GM12875 (cell line): ENCODE measurements around the gene TMEM87B.

Experiments
- H3K4me3 ChIP-seq: one replicate; pipeline ENCODE4 v1.5.1; 2011; ENCODE audit warnings: low read depth, low read length, control low read depth
- TF ChIP-seq, protein P1 (sequence below): IDR thresholded peaks from 2 replicates; pipeline ENCODE4 v1.5.1; 2011; ENCODE audit warnings: low read depth, mild to moderate bottlenecking, control low read depth, inconsistent platforms, low read length, moderate library complexity, borderline replicate concordance; ENCODE audit not compliant: insufficient read depth

Gene TMEM87B

DNA sequence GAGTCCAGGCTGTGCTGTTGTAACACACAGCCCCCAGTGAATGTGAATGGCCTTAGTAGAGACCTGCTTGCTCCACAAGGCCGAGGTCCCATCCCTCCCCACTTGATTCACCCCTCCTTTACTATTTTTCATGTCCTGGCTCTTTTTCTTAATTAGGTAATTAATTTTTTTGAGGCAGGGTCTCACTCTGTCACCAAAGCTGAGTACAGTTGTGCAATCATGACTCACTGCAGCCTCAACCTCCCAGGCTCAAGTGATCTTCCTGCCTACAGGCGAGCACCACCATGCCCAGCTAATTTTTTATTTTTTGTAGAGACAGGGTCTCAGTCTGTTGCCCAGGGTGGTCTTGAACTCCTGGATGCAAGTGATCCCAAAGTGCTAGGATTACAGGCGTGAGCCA is 102.4 kb downstream of the TMEM87B start:
- no peak overlapping the region for H3K4me3 ChIP-seq
- TF ChIP-seq, protein P1, sequence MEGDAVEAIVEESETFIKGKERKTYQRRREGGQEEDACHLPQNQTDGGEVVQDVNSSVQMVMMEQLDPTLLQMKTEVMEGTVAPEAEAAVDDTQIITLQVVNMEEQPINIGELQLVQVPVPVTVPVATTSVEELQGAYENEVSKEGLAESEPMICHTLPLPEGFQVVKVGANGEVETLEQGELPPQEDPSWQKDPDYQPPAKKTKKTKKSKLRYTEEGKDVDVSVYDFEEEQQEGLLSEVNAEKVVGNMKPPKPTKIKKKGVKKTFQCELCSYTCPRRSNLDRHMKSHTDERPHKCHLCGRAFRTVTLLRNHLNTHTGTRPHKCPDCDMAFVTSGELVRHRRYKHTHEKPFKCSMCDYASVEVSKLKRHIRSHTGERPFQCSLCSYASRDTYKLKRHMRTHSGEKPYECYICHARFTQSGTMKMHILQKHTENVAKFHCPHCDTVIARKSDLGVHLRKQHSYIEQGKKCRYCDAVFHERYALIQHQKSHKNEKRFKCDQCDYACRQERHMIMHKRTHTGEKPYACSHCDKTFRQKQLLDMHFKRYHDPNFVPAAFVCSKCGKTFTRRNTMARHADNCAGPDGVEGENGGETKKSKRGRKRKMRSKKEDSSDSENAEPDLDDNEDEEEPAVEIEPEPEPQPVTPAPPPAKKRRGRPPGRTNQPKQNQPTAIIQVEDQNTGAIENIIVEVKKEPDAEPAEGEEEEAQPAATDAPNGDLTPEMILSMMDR = no peak

DNA sequence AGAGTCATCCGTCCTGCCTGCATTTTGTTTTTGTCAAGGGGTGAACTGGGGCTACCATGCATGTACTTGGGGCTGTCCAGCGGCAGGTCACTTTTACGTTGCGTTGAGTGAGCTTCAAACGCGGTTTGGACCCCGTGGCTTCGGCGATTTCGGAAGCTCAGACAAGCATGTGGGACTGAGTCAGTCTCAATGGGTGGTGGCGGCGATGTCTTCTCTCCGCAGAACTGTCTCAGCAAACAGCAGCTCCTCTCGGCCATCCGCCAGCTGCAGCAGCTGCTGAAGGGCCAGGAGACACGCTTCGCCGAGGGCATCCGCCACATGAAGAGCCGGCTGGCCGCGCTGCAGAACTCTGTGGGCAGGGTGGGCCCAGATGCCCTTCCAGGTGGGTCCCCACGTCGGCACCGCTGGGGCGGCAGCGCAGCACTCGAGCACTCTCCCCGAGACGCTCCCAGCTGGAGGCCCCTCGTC is 104.4 kb downstream of the TMEM87B start:
- H3K4me3 ChIP-seq = no peak overlapping the region
- TF ChIP-seq, protein P1 = no peak

DNA sequence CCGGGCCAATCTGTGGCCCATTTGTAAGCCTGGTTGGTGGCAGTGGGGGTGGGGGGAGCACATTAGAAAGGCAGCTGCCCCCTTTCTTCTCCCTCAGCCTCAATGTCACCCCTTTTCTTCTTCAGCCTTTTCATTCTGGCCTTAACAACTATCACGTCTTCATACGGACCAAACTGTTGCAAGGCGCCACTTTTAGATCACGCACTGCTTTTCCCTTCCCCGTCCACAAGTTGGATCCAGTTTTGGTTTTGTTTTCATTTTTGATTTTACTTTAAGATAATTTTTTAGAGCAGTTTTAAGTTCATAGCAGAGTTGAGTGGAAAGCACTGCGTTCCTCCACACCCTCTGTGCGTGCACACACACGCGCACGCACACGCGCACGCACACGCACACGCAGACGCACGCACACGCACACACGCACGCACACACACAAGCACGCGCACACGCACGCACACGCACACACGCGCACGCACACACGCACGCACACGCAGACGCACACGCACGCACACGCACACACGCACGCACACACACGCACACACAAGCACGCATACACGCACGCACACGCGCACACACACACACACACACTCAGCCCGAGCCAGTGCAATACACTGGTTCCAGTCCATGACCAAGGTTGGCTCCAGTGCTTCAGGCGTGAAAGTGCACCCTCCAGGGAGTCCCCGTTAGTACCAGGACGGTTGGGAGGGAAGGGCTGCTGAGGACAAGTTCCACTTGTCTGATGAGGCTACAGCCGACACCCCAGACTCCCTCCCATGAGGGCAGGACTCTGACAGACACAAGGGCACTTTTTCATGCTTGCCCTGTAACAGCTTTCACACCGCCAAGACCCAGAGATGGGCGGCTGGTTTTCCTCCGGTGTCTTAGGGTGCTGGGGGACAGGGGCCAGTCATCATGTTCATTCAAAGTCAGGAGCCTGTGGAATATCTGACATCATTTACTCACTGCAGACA is 105.5 kb downstream of the TMEM87B start:
- H3K4me3 ChIP-seq = no peak overlapping the region
- TF ChIP-seq, protein P1 = no peak

DNA sequence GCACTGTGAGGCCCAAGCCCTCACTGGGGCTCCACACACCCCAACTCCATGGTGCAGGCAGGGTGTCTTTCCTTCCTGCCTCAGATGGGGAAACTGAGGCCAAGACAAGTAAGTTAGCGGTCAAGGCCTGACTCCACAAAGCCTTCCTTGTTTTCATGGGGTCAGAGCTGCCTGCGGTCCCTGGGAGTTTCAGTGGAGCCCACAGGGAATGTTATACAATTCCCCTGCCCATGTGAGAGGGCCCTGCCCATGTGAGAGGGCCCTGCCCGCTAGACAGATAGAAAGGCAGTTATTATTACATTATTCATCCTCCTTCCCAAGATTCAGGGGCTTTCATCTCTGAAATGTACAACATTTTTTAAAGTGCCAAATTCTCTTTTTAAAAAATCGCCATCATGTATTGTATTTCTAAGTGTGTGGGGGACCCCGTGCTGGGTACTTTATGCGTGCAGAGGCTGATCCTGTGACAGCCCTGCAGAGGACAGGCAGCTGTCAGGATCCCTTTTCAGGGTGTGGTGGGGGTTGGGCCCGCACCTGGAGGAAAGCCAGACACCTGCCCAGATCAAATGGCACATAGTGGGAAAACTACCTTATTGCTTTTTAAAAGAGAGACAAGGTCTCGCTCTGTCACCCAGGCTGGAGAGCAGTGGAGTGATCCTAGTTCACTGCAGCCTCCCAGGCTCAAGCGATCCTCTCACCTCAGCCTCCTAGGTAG is 106.5 kb downstream of the TMEM87B start:
- H3K4me3 ChIP-seq = no peak overlapping the region
- TF ChIP-seq, protein P1 = no peak

DNA sequence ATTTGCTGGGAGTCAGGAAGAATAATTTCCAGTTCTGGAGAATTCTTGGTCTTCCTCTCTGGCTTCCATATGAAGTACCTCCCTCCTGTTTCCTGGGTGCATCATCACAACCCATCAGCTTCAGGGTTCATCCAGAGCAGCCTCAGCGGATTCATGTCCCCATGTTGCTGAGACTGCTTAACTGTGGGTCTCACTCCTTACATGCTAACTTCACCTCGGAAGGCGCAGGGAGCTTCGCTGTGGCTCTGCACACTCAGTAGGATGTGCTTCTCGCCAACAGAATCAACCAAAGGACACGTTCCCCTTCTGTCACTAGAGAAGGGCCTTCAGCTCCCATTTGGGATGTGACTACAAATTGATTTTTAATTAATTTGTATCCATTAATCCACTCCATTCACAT is 107.3 kb downstream of the TMEM87B start:
- H3K4me3 ChIP-seq = no peak overlapping the region
- TF ChIP-seq, protein P1 = no peak

DNA sequence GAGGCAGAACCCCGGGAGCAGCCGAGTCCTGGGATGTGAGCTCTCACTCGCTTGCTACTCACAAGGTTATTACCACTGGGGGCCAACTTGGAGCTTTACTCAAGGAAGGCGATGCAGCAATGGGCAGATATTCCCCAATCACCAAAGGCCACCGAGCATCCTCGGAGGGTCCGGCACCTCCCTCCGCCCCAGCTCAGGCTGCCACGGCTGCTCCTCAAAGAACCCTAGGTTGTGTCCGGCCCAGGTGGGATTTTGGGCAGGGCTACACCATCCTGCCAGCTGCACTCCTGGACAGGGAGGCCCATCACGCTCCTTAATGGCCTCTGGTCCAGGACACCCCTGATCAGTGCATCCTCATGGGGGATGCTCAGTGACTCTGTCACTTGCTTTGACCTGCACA is 107.9 kb downstream of the TMEM87B start:
- H3K4me3 ChIP-seq = no peak overlapping the region
- TF ChIP-seq, protein P1 = no peak
